ENCODE data around the gene USP21. TPM values are rescaled to one million over a fixed set of nuclear protein-coding genes. Genes with fewer than 3 reads are reported as not detected.

The USP21 gene
- polyA plus RNA-seq, 2 of the 4 experiments (the other 2 are of a cell fraction) = 22.6 to 23.6 TPM

Small RNAs within 50 kb of the gene (small RNA-seq; reads per million reads assigned to genes)
- 0 reads per million in 6 experiments for gene RF01225

Other genes starting within 250 kb of the USP21 start
- gene ITLN2, start 204.7 kb upstream of the USP21 start, polyA plus RNA-seq (2011; rRNA removed) = 0.13 and 0.30 TPM in 2 replicates
- gene ITLN2, start 204.7 kb upstream of the USP21 start, polyA plus RNA-seq (2017; fragmentation: RNase III; extraction: RNeasy Plus Mini Kit Qiagen cat#74134 plus additional on column Dnase treatment) = 0.22 TPM in 1 of 3 replicates, not detected in the others
- gene F11R, start 138.3 kb upstream of the USP21 start, polyA plus RNA-seq (2011; rRNA removed) = 62.0 and 71.0 TPM in 2 replicates
- 28.3 to 30.3 TPM (median 29.7 TPM) in 3 replicates for gene F11R, start 138.3 kb upstream of the USP21 start, polyA plus RNA-seq (2017; fragmentation: RNase III; extraction: RNeasy Plus Mini Kit Qiagen cat#74134 plus additional on column Dnase treatment)
- not detected in 2 replicates for gene TSTD1, start 120.5 kb upstream of the USP21 start, polyA plus RNA-seq (2011; rRNA removed)
- 0.17 to 0.21 TPM (median 0.20 TPM) in 3 replicates for gene TSTD1, start 120.5 kb upstream of the USP21 start, polyA plus RNA-seq (2017; fragmentation: RNase III; extraction: RNeasy Plus Mini Kit Qiagen cat#74134 plus additional on column Dnase treatment)
- gene USF1, start 113.5 kb upstream of the USP21 start, polyA plus RNA-seq (2011; rRNA removed) = 35.5 and 43.5 TPM in 2 replicates
- 49.2 to 60.5 TPM (median 57.4 TPM) in 3 replicates for gene USF1, start 113.5 kb upstream of the USP21 start, polyA plus RNA-seq (2017; fragmentation: RNase III; extraction: RNeasy Plus Mini Kit Qiagen cat#74134 plus additional on column Dnase treatment)
- 0.06 and 0.08 TPM in 2 replicates for gene ARHGAP30, start 89.6 kb upstream of the USP21 start, polyA plus RNA-seq (2011; rRNA removed)
- 0.09 to 0.13 TPM (median 0.13 TPM) in 3 replicates for gene ARHGAP30, start 89.6 kb upstream of the USP21 start, polyA plus RNA-seq (2017; fragmentation: RNase III; extraction: RNeasy Plus Mini Kit Qiagen cat#74134 plus additional on column Dnase treatment)
- gene NECTIN4, start 69.9 kb upstream of the USP21 start, polyA plus RNA-seq (2011; rRNA removed) = 3.1 and 4.3 TPM in 2 replicates
- gene NECTIN4, start 69.9 kb upstream of the USP21 start, polyA plus RNA-seq (2017; fragmentation: RNase III; extraction: RNeasy Plus Mini Kit Qiagen cat#74134 plus additional on column Dnase treatment) = 1.3 to 1.8 TPM (median 1.5 TPM) in 3 replicates
- gene KLHDC9, start 61.1 kb upstream of the USP21 start, polyA plus RNA-seq (2011; rRNA removed) = 3.6 and 4.6 TPM in 2 replicates
- gene KLHDC9, start 61.1 kb upstream of the USP21 start, polyA plus RNA-seq (2017; fragmentation: RNase III; extraction: RNeasy Plus Mini Kit Qiagen cat#74134 plus additional on column Dnase treatment) = 0.93 to 2.0 TPM (median 1.2 TPM) in 3 replicates
- gene PFDN2, start 41.5 kb upstream of the USP21 start, polyA plus RNA-seq (2011; rRNA removed) = 106 and 187 TPM in 2 replicates
- gene PFDN2, start 41.5 kb upstream of the USP21 start, polyA plus RNA-seq (2017; fragmentation: RNase III; extraction: RNeasy Plus Mini Kit Qiagen cat#74134 plus additional on column Dnase treatment) = 179 to 203 TPM (median 187 TPM) in 3 replicates
- 29.9 and 38.6 TPM in 2 replicates for gene NIT1, start 41.4 kb upstream of the USP21 start, polyA plus RNA-seq (2011; rRNA removed)
- gene NIT1, start 41.4 kb upstream of the USP21 start, polyA plus RNA-seq (2017; fragmentation: RNase III; extraction: RNeasy Plus Mini Kit Qiagen cat#74134 plus additional on column Dnase treatment) = 44.5 to 49.4 TPM (median 45.8 TPM) in 3 replicates
- gene DEDD, start 26.8 kb upstream of the USP21 start, polyA plus RNA-seq (2011; rRNA removed) = 35.9 and 38.4 TPM in 2 replicates
- gene DEDD, start 26.8 kb upstream of the USP21 start, polyA plus RNA-seq (2017; fragmentation: RNase III; extraction: RNeasy Plus Mini Kit Qiagen cat#74134 plus additional on column Dnase treatment) = 20.5 to 25.9 TPM (median 25.3 TPM) in 3 replicates
- gene UFC1, start 5.5 kb upstream of the USP21 start, polyA plus RNA-seq (2011; rRNA removed) = 110 and 115 TPM in 2 replicates
- gene UFC1, start 5.5 kb upstream of the USP21 start, polyA plus RNA-seq (2017; fragmentation: RNase III; extraction: RNeasy Plus Mini Kit Qiagen cat#74134 plus additional on column Dnase treatment) = 149 to 153 TPM (median 150 TPM) in 3 replicates
- 13.8 and 16.4 TPM in 2 replicates for gene PPOX, start 6.9 kb downstream of the USP21 start, polyA plus RNA-seq (2011; rRNA removed)
- gene PPOX, start 6.9 kb downstream of the USP21 start, polyA plus RNA-seq (2017; fragmentation: RNase III; extraction: RNeasy Plus Mini Kit Qiagen cat#74134 plus additional on column Dnase treatment) = 13.5 to 16.1 TPM (median 14.1 TPM) in 3 replicates
- gene B4GALT3, start 18.0 kb downstream of the USP21 start, polyA plus RNA-seq (2011; rRNA removed) = 25.3 and 31.4 TPM in 2 replicates
- gene B4GALT3, start 18.0 kb downstream of the USP21 start, polyA plus RNA-seq (2017; fragmentation: RNase III; extraction: RNeasy Plus Mini Kit Qiagen cat#74134 plus additional on column Dnase treatment) = 23.3 to 26.7 TPM (median 25.5 TPM) in 3 replicates
- not detected in 2 replicates for gene ADAMTS4, start 39.6 kb downstream of the USP21 start, polyA plus RNA-seq (2011; rRNA removed)
- 0.01 TPM in 1 of 3 replicates, not detected in the others for gene ADAMTS4, start 39.6 kb downstream of the USP21 start, polyA plus RNA-seq (2017; fragmentation: RNase III; extraction: RNeasy Plus Mini Kit Qiagen cat#74134 plus additional on column Dnase treatment)
- gene NDUFS2, start 42.9 kb downstream of the USP21 start, polyA plus RNA-seq (2011; rRNA removed) = 125 and 144 TPM in 2 replicates
- 142 to 145 TPM (median 142 TPM) in 3 replicates for gene NDUFS2, start 42.9 kb downstream of the USP21 start, polyA plus RNA-seq (2017; fragmentation: RNase III; extraction: RNeasy Plus Mini Kit Qiagen cat#74134 plus additional on column Dnase treatment)
- 0.40 and 0.83 TPM in 2 replicates for gene FCER1G, start 55.8 kb downstream of the USP21 start, polyA plus RNA-seq (2011; rRNA removed)
- gene FCER1G, start 55.8 kb downstream of the USP21 start, polyA plus RNA-seq (2017; fragmentation: RNase III; extraction: RNeasy Plus Mini Kit Qiagen cat#74134 plus additional on column Dnase treatment) = 0.25 TPM in 1 of 3 replicates, not detected in the others
- not detected in 2 replicates for gene APOA2, start 64.1 kb downstream of the USP21 start, polyA plus RNA-seq (2011; rRNA removed)
- not detected in 3 replicates for gene APOA2, start 64.1 kb downstream of the USP21 start, polyA plus RNA-seq (2017; fragmentation: RNase III; extraction: RNeasy Plus Mini Kit Qiagen cat#74134 plus additional on column Dnase treatment)
- gene TOMM40L, start 66.6 kb downstream of the USP21 start, polyA plus RNA-seq (2011; rRNA removed) = 6.3 and 7.0 TPM in 2 replicates
- gene TOMM40L, start 66.6 kb downstream of the USP21 start, polyA plus RNA-seq (2017; fragmentation: RNase III; extraction: RNeasy Plus Mini Kit Qiagen cat#74134 plus additional on column Dnase treatment) = 9.1 to 11.0 TPM (median 10.2 TPM) in 3 replicates
- not detected in 2 replicates for gene NR1I3, start 78.7 kb downstream of the USP21 start, polyA plus RNA-seq (2011; rRNA removed)
- gene NR1I3, start 78.7 kb downstream of the USP21 start, polyA plus RNA-seq (2017; fragmentation: RNase III; extraction: RNeasy Plus Mini Kit Qiagen cat#74134 plus additional on column Dnase treatment) = not detected in 3 replicates
- gene PCP4L1, start 99.2 kb downstream of the USP21 start, polyA plus RNA-seq (2011; rRNA removed) = not detected in 2 replicates
- not detected in 3 replicates for gene PCP4L1, start 99.2 kb downstream of the USP21 start, polyA plus RNA-seq (2017; fragmentation: RNase III; extraction: RNeasy Plus Mini Kit Qiagen cat#74134 plus additional on column Dnase treatment)
- gene MPZ, start 150.5 kb downstream of the USP21 start, polyA plus RNA-seq (2011; rRNA removed) = 0.57 and 0.83 TPM in 2 replicates
- 0.17 to 0.45 TPM (median 0.25 TPM) in 3 replicates for gene MPZ, start 150.5 kb downstream of the USP21 start, polyA plus RNA-seq (2017; fragmentation: RNase III; extraction: RNeasy Plus Mini Kit Qiagen cat#74134 plus additional on column Dnase treatment)
- 296 and 353 TPM in 2 replicates for gene SDHC, start 154.9 kb downstream of the USP21 start, polyA plus RNA-seq (2011; rRNA removed)
- gene SDHC, start 154.9 kb downstream of the USP21 start, polyA plus RNA-seq (2017; fragmentation: RNase III; extraction: RNeasy Plus Mini Kit Qiagen cat#74134 plus additional on column Dnase treatment) = 302 to 325 TPM (median 323 TPM) in 3 replicates
- not detected in 2 replicates for gene CFAP126, start 208.4 kb downstream of the USP21 start, polyA plus RNA-seq (2011; rRNA removed)
- gene CFAP126, start 208.4 kb downstream of the USP21 start, polyA plus RNA-seq (2017; fragmentation: RNase III; extraction: RNeasy Plus Mini Kit Qiagen cat#74134 plus additional on column Dnase treatment) = not detected in 3 replicates